ENCODE measurements around the gene TBC1D30.

Gene TBC1D30

DNA sequence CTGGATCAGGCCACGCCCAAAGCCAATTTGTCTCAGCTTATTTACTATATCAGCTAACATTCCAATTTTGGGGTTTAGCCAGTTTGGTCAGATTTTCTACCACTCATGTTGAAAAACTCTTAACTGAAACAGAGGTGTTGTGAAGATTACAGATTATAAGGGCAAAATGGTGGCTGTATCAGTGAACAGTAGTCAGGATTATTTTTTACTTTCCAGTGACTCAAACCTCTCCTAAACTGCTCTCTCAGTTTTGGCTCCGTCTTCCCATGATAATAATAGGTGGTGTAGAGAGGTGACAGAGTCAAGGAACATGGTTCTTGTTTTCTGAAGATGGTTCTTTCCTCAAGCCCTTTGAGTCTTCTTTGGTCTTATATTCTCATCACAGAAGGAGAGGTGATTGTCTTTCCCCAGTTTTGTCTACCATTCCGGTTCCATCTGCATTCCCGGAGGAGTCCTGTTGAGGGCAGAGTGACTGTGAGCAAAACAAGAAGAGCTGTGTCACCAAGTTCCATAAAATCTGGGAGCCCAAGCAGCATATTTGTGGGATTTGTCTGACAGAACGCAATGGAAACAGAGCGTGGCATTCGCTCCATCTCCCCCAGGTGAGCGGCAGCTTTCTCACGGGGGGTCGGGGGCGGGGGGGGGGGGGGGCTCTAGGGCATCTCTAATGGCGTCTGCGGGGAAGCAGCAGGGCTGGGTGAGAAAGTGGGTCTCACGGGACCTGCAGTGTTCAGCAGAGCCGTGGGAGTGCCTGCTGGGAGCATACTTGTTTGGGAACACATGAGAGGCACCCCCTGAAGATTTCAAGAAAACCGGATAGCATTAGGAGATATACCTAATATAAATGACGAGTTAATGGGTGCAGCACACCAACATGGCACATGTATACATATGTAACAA, 59.1 kb downstream of the TBC1D30 start:
- H3K4me1 ChIP-seq (ENCODE audit: control insufficient read depth in 5 of 5, insufficient read depth in 5 of 5, low read length in 5 of 5) = no peaks in the 10 kb centered on the region
- H3K36me3 ChIP-seq (ENCODE audit: control insufficient read depth in 5 of 5, insufficient read depth in 5 of 5, low read length in 5 of 5) = no peaks in the 10 kb centered on the region
- peaks cover 0 to 4% (median 0%) of the 10 kb centered on the region in 5 donors for H3K9me3 ChIP-seq (ENCODE audit: control insufficient read depth in 5 of 5, low read length in 5 of 5)
- H3K27me3 ChIP-seq (ENCODE audit: control insufficient read depth in 5 of 5, insufficient read depth in 4 of 5, low read length in 5 of 5) = no peaks in the 10 kb centered on the region
- no peak overlapping the region for H3K27ac ChIP-seq (ENCODE audit: low read depth, low read length)
- no peak overlapping the region for H3K9ac ChIP-seq (ENCODE audit: low read length in 5 of 5)
- H3K4me3 ChIP-seq (ENCODE audit: low read depth in 1 of 5, low read length in 5 of 5) = no peak overlapping the region

- H3K36me3 ChIP-seq (ENCODE audit: control insufficient read depth in 5 of 5, insufficient read depth in 5 of 5, low read length in 5 of 5) = no peaks in the 10 kb centered on the region
- no peak overlapping the region for H3K9ac ChIP-seq (ENCODE audit: low read length in 5 of 5)
- H3K27me3 ChIP-seq (ENCODE audit: control insufficient read depth in 5 of 5, insufficient read depth in 4 of 5, low read length in 5 of 5) = no peaks in the 10 kb centered on the region
- H3K27ac ChIP-seq (ENCODE audit: low read depth, low read length) = no peak overlapping the region
- no peak overlapping the region for H3K4me3 ChIP-seq (ENCODE audit: low read depth in 1 of 5, low read length in 5 of 5)
- peaks cover 0 to 4% (median 0%) of the 10 kb centered on the region in 5 donors for H3K9me3 ChIP-seq (ENCODE audit: control insufficient read depth in 5 of 5, low read length in 5 of 5)
- no peaks in the 10 kb centered on the region for H3K4me1 ChIP-seq (ENCODE audit: control insufficient read depth in 5 of 5, insufficient read depth in 5 of 5, low read length in 5 of 5)
These were observed 59.7 kb downstream of the TBC1D30 start for GRCh38 chr12:64884164-64884542.

GRCh38 chr12:64884728-64885127, 60.3 kb downstream of the TBC1D30 start:
- no peaks in the 10 kb centered on the region for H3K36me3 ChIP-seq (ENCODE audit: control insufficient read depth in 5 of 5, insufficient read depth in 5 of 5, low read length in 5 of 5)
- H3K4me3 ChIP-seq (ENCODE audit: low read depth in 1 of 5, low read length in 5 of 5) = no peak overlapping the region
- H3K9ac ChIP-seq (ENCODE audit: low read length in 5 of 5) = no peak overlapping the region
- no peak overlapping the region for H3K27ac ChIP-seq (ENCODE audit: low read depth, low read length)
- peaks cover 0 to 5% (median 0%) of the 10 kb centered on the region in 5 donors for H3K27me3 ChIP-seq (ENCODE audit: control insufficient read depth in 5 of 5, insufficient read depth in 4 of 5, low read length in 5 of 5)
- H3K9me3 ChIP-seq (ENCODE audit: control insufficient read depth in 5 of 5, low read length in 5 of 5) = peaks cover 0 to 4% (median 0%) of the 10 kb centered on the region in 5 donors
- no peaks in the 10 kb centered on the region for H3K4me1 ChIP-seq (ENCODE audit: control insufficient read depth in 5 of 5, insufficient read depth in 5 of 5, low read length in 5 of 5)

GRCh38 chr12:64889434-64890216, 65.2 kb downstream of the TBC1D30 start:
- Histone ChIP-seq H3K27me3 (ENCODE audit: control insufficient read depth in 5 of 5, insufficient read depth in 4 of 5, low read length in 5 of 5) (peaks cover 0 to 6% (median 0%) of the 10 kb centered on the region in 5 donors), H3K36me3 (ENCODE audit: control insufficient read depth in 5 of 5, insufficient read depth in 5 of 5, low read length in 5 of 5) (no peaks in the 10 kb centered on the region), H3K4me3 (ENCODE audit: low read depth in 1 of 5, low read length in 5 of 5) (no peak overlapping the region)

DNA sequence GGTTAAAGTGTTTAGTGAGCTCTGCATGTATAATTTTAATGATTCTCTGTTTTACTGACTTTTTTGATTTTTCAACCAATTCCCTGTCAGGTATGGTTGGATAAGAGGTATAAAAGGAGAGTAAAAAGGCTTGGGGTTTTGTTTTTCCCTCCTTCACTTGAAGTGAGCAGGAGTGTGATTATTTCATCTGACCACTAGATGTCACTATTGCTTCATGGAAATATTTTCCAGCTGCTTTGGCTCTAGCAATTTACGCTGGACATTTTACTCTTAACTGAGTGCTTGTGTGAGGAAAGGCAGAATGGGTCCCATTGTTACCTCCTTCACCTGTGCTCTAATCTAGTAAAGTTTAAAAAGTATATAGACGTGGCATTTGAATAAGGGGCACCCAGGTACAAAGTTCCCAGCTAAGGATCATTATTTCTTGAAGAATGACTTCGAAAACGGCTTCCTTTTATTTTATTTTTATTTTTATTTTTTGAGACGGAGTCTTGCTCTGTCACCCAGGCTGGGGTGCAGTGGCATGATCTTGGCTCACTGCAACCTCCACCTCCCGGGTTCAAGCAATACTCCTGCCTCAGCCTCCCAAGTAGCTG, 66.5 kb downstream of the TBC1D30 start:
- Histone ChIP-seq H3K27me3 (ENCODE audit: control insufficient read depth in 5 of 5, insufficient read depth in 4 of 5, low read length in 5 of 5) (peaks cover 0 to 6% (median 0%) of the 10 kb centered on the region in 5 donors), H3K9me3 (ENCODE audit: control insufficient read depth in 5 of 5, low read length in 5 of 5) (no peaks in the 10 kb centered on the region), H3K4me3 (ENCODE audit: low read depth in 1 of 5, low read length in 5 of 5) (no peak overlapping the region), H3K27ac (ENCODE audit: low read depth, low read length) (no peak overlapping the region), H3K4me1 (ENCODE audit: control insufficient read depth in 5 of 5, insufficient read depth in 5 of 5, low read length in 5 of 5) (no peaks in the 10 kb centered on the region), H3K36me3 (ENCODE audit: control insufficient read depth in 5 of 5, insufficient read depth in 5 of 5, low read length in 5 of 5) (no peaks in the 10 kb centered on the region), H3K9ac (ENCODE audit: low read length in 5 of 5) (no peak overlapping the region)

More at GRCh38 chr12:64889434-64890216, 65.2 kb downstream of the TBC1D30 start:
- H3K9ac ChIP-seq (ENCODE audit: low read length in 5 of 5) = no peak overlapping the region
- no peaks in the 10 kb centered on the region for H3K4me1 ChIP-seq (ENCODE audit: control insufficient read depth in 5 of 5, insufficient read depth in 5 of 5, low read length in 5 of 5)
- no peak overlapping the region for H3K27ac ChIP-seq (ENCODE audit: low read depth, low read length)
- H3K9me3 ChIP-seq (ENCODE audit: control insufficient read depth in 5 of 5, low read length in 5 of 5) = no peaks in the 10 kb centered on the region

DNA sequence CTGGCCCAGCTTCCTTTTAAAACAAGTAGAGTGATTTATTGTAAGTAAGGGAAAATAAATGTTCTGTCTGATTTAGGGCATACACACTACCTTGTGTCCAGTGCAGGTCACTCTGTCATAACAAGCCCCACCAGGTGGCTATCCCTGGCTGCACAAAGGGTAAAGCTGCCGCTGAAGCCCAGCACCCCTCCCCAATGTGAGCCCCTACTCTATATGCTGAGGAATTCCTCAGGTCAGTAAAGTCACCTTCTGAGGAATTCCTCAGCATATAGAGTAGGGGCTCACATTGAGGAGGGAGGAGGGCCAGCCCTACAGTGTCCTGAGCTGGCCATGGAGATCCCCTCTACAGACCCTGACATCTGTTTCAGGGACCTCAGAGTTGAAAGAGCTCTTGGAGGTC, 67.2 kb downstream of the TBC1D30 start:
- H3K4me3 ChIP-seq (ENCODE audit: low read depth in 1 of 5, low read length in 5 of 5) = no peak overlapping the region

DNA sequence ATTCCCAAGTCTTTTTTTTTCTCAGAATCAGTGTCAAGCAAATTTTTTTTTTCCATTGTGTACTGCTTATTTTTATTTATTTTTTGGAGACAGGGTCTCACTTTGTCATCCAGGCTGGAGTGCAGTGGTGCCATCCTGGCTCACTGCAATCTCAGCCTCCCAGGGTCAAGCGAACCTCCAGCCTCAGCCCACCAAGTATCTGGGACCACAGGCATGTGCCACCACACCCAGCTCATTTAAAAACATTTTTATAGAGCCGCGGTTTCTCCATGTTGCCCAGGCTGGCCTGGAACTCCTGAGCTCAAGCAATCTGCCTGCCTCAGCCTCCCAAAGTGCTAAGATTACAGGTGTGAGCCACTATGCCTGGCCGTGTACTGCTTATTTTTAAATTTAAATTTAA, 68.1 kb downstream of the TBC1D30 start:
- Histone ChIP-seq H3K36me3 (ENCODE audit: control insufficient read depth in 5 of 5, insufficient read depth in 5 of 5, low read length in 5 of 5) (no peaks in the 10 kb centered on the region), H3K4me1 (ENCODE audit: control insufficient read depth in 5 of 5, insufficient read depth in 5 of 5, low read length in 5 of 5) (no peaks in the 10 kb centered on the region), H3K9me3 (ENCODE audit: control insufficient read depth in 5 of 5, low read length in 5 of 5) (no peaks in the 10 kb centered on the region), H3K4me3 (ENCODE audit: low read depth in 1 of 5, low read length in 5 of 5) (no peak overlapping the region), H3K27ac (ENCODE audit: low read depth, low read length) (no peak overlapping the region), H3K9ac (ENCODE audit: low read length in 5 of 5) (no peak overlapping the region), H3K27me3 (ENCODE audit: control insufficient read depth in 5 of 5, insufficient read depth in 4 of 5, low read length in 5 of 5) (peaks cover 0 to 6% (median 0%) of the 10 kb centered on the region in 5 donors)

More for the DNA sequence above, 67.2 kb downstream of the TBC1D30 start:
- H3K36me3 ChIP-seq (ENCODE audit: control insufficient read depth in 5 of 5, insufficient read depth in 5 of 5, low read length in 5 of 5) = no peaks in the 10 kb centered on the region
- no peak overlapping the region for H3K27ac ChIP-seq (ENCODE audit: low read depth, low read length)
- peaks cover 0 to 6% (median 0%) of the 10 kb centered on the region in 5 donors for H3K27me3 ChIP-seq (ENCODE audit: control insufficient read depth in 5 of 5, insufficient read depth in 4 of 5, low read length in 5 of 5)
- no peaks in the 10 kb centered on the region for H3K4me1 ChIP-seq (ENCODE audit: control insufficient read depth in 5 of 5, insufficient read depth in 5 of 5, low read length in 5 of 5)
- H3K9ac ChIP-seq (ENCODE audit: low read length in 5 of 5) = no peak overlapping the region
- no peaks in the 10 kb centered on the region for H3K9me3 ChIP-seq (ENCODE audit: control insufficient read depth in 5 of 5, low read length in 5 of 5)

DNA sequence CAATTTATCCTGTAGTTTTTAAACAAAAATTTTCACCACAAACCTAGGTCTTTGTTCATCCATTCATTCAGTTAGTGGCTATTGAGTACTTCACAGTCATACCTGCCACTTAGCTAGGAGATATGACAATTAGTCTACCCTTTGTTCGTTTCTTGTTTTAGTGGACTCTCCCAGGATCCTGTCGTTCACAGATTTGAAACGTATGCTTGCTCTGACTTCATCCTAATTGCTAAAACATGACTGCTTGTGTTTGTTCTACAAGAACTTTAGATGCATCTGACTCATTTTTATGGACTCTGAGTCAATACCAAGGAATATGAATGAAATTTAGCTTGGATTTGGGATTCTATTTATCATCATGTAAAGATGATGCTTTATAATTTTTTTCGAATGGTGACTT, 69.5 kb downstream of the TBC1D30 start:
- Histone ChIP-seq H3K27ac (ENCODE audit: low read depth, low read length) (no peak overlapping the region), H3K36me3 (ENCODE audit: control insufficient read depth in 5 of 5, insufficient read depth in 5 of 5, low read length in 5 of 5) (no peaks in the 10 kb centered on the region), H3K27me3 (ENCODE audit: control insufficient read depth in 5 of 5, insufficient read depth in 4 of 5, low read length in 5 of 5) (peaks cover 0 to 6% (median 0%) of the 10 kb centered on the region in 5 donors)

DNA sequence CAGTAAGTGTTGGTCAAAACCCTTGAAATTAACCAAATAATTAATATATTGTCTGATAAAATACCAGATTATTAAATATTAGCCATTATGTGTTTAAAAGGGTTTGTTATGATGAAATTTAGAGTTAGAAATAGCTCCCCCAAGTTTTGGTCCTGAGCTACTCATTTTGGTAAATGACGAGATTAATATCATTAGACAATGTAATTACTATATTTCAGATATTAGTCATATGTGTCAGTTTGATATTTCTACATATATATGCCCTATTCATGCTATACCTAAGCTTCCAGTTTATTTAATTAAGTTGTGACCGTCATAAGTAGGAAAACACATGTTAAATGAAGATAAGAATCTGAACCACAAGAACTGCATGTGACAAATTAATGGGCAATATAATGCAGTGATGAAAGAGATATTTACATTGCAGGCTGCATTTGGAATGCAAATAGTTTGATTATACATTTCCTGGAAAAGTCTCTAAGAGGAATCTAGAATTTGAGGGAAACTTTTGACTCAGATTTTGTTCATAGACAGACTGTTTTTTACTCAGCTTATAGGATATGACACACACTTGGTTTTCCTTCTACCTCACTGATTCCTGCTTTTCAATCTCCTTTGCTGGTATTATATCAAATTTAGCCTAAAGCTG, 70.5 kb downstream of the TBC1D30 start:
- H3K27ac ChIP-seq (ENCODE audit: low read depth, low read length) = no peak overlapping the region
- no peak overlapping the region for H3K9ac ChIP-seq (ENCODE audit: low read length in 5 of 5)
- no peaks in the 10 kb centered on the region for H3K9me3 ChIP-seq (ENCODE audit: control insufficient read depth in 5 of 5, low read length in 5 of 5)
- H3K36me3 ChIP-seq (ENCODE audit: control insufficient read depth in 5 of 5, insufficient read depth in 5 of 5, low read length in 5 of 5) = no peaks in the 10 kb centered on the region
- no peaks in the 10 kb centered on the region for H3K4me1 ChIP-seq (ENCODE audit: control insufficient read depth in 5 of 5, insufficient read depth in 5 of 5, low read length in 5 of 5)
- peaks cover 0 to 2% (median 0%) of the 10 kb centered on the region in 5 donors for H3K27me3 ChIP-seq (ENCODE audit: control insufficient read depth in 5 of 5, insufficient read depth in 4 of 5, low read length in 5 of 5)
- no peak overlapping the region for H3K4me3 ChIP-seq (ENCODE audit: low read depth in 1 of 5, low read length in 5 of 5)

More for the DNA sequence above, 69.5 kb downstream of the TBC1D30 start:
- Histone ChIP-seq H3K9ac (ENCODE audit: low read length in 5 of 5) (no peak overlapping the region), H3K4me3 (ENCODE audit: low read depth in 1 of 5, low read length in 5 of 5) (no peak overlapping the region), H3K9me3 (ENCODE audit: control insufficient read depth in 5 of 5, low read length in 5 of 5) (no peaks in the 10 kb centered on the region), H3K4me1 (ENCODE audit: control insufficient read depth in 5 of 5, insufficient read depth in 5 of 5, low read length in 5 of 5) (no peaks in the 10 kb centered on the region)

All from subcutaneous abdominal adipose tissue (tissue), 5 donors.